ENCODE measurements around the gene QRFPR. TPM values are rescaled to one million over a fixed set of nuclear protein-coding genes. Genes with fewer than 3 reads are reported as not detected.

Gene QRFPR
- total RNA-seq, 1 donor from 2014 or later: 0.17 TPM

- DNase-seq (ENCODE audit: low read depth): no peak
- H3K36me3 ChIP-seq (ENCODE audit: control insufficient read depth, insufficient read depth, low read length): no peaks in the 10 kb centered on the region
- no peak overlapping the region for H3K4me3 ChIP-seq (ENCODE audit: low read depth, low read length)
- no peak for TF ChIP-seq CTCF (IDR thresholded peaks at IDR 0.05; ENCODE audit: insufficient read depth, low read length, poor library complexity, severe bottlenecking)
- no peaks in the 10 kb centered on the region for H3K27me3 ChIP-seq (ENCODE audit: control insufficient read depth, insufficient read depth, low read length)
Measured at GRCh38 chr4:121397941-121398601, 17.3 kb upstream of the QRFPR start.

GRCh38 chr4:121397434-121397833 is 16.6 kb upstream of the QRFPR start:
- H3K4me3 ChIP-seq (ENCODE audit: low read depth, low read length): no peak overlapping the region
- no peaks in the 10 kb centered on the region for H3K27me3 ChIP-seq (ENCODE audit: control insufficient read depth, insufficient read depth, low read length)
- no peak for TF ChIP-seq CTCF (IDR thresholded peaks at IDR 0.05; ENCODE audit: insufficient read depth, low read length, poor library complexity, severe bottlenecking)
- DNase-seq (ENCODE audit: low read depth): no peak
- H3K36me3 ChIP-seq (ENCODE audit: control insufficient read depth, insufficient read depth, low read length): no peaks in the 10 kb centered on the region

- Histone ChIP-seq H3K36me3 (ENCODE audit: control insufficient read depth, insufficient read depth, low read length) (no peaks in the 10 kb centered on the region), H3K27me3 (ENCODE audit: control insufficient read depth, insufficient read depth, low read length) (no peaks in the 10 kb centered on the region), H3K4me3 (ENCODE audit: low read depth, low read length) (no peak overlapping the region)
- TF ChIP-seq CTCF (IDR thresholded peaks at IDR 0.05; ENCODE audit: insufficient read depth, low read length, poor library complexity, severe bottlenecking): no peak
- DNase-seq (ENCODE audit: low read depth): no peak
Measured at GRCh38 chr4:121392426-121393086, 11.7 kb upstream of the QRFPR start.

- no peak for TF ChIP-seq CTCF (IDR thresholded peaks at IDR 0.05; ENCODE audit: insufficient read depth, low read length, poor library complexity, severe bottlenecking)
- DNase-seq (ENCODE audit: low read depth): no peak
- Histone ChIP-seq H3K36me3 (ENCODE audit: control insufficient read depth, insufficient read depth, low read length) (no peaks in the 10 kb centered on the region), H3K27me3 (ENCODE audit: control insufficient read depth, insufficient read depth, low read length) (no peaks in the 10 kb centered on the region), H3K4me3 (ENCODE audit: low read depth, low read length) (no peak overlapping the region)
Measured at GRCh38 chr4:121390335-121390734, 9.5 kb upstream of the QRFPR start.

GRCh38 chr4:121379276-121379675 is 1.5 kb downstream of the QRFPR start:
- no peaks in the 10 kb centered on the region for H3K36me3 ChIP-seq (ENCODE audit: control insufficient read depth, insufficient read depth, low read length)
- TF ChIP-seq CTCF (IDR thresholded peaks at IDR 0.05; ENCODE audit: insufficient read depth, low read length, poor library complexity, severe bottlenecking): no peak
- H3K4me3 ChIP-seq (ENCODE audit: low read depth, low read length): no peak overlapping the region
- peaks cover 15% of the 10 kb centered on the region for H3K27me3 ChIP-seq (ENCODE audit: control insufficient read depth, insufficient read depth, low read length)
- no peak for DNase-seq (ENCODE audit: low read depth)
